A549 (cell line): Measurements from ENCODE around the gene SLC39A10. TPM values are rescaled to one million over a fixed set of nuclear protein-coding genes. Genes with fewer than 3 reads are reported as not detected.

ENCODE experiments used
- ATAC-seq, 2 experiments: fragments of 200-7000 bp in 1 of 2; fragments of >200 bp in 1 of 2; cut with Nextera tagmentation in 1 of 2; cut with Tn5 transposase in 1 of 2; 3 replicates each; pipeline versions ENCODE4 v1.8.0 to v1.9.1; 2018 to 2020; ENCODE audit warnings: mild to moderate bottlenecking in 1 of 2, moderate library complexity in 1 of 2
- CTCF ChIA-PET: fragments of 300-600 bp; sonication (Branson Sonifier 250); formaldehyde crosslinking; extraction: SDS; loops from one replicate; lab custom pipeline; 2021; ENCODE audit warnings: antibody characterized with exemption, inconsistent platforms; lab: Yijun Ruan, JAX
- POLR2A ChIA-PET: fragments of 350-600 bp; formaldehyde crosslinking; extraction: SDS; loops from one replicate; lab custom pipeline; 2021; ENCODE audit warnings: antibody characterized with exemption, inconsistent platforms; lab: Yijun Ruan, JAX
- DNase-seq, 2 experiments: peaks; one replicate each; pipeline versions ENCODE4 v3.0.0 to v3.0.0-alpha.2; 2011 to 2016; ENCODE audit warnings: low read depth in 1 of 2, low spot score in 1 of 2
- FAIRE-seq: peaks from 2 replicates; lab custom pipeline; 2011; peaks lifted over from hg19 to GRCh38; lab: Jason Lieb, UNC
- H3K27ac ChIP-seq, 2 experiments: fragments of >200 bp; sonication (Bioruptor Twin); formaldehyde crosslinking; 3 replicates each; pipeline ENCODE4 v1.5.1; 2016 to 2017
- H3K4me1 ChIP-seq: fragments of >200 bp; sonication (Bioruptor Twin); formaldehyde crosslinking; 3 replicates; pipeline ENCODE4 v1.6.1; 2016
- H3K4me2 ChIP-seq: fragments of >200 bp; sonication (Bioruptor Twin); formaldehyde crosslinking; 3 replicates; pipeline ENCODE4 v1.6.1; 2016
- H3K4me3 ChIP-seq: fragments of >200 bp; sonication (Bioruptor Twin); formaldehyde crosslinking; 3 replicates; pipeline ENCODE4 v1.5.1; 2016
- H3K9me3 ChIP-seq: fragments of >200 bp; sonication (Bioruptor Twin); formaldehyde crosslinking; 3 replicates; pipeline ENCODE4 v1.6.1; 2016
- ATOH8 ChIP-seq: fragments of 250-450 bp; sonication (Bioruptor Pico); IDR thresholded peaks from 2 replicates; pipeline ENCODE4 v1.5.0; 2020; ENCODE audit warnings: low read depth, mild to moderate bottlenecking, moderate library complexity
- BHLHE40 ChIP-seq: IDR thresholded peaks from 2 replicates; pipeline ENCODE4 v1.6.1; 2012; ENCODE audit warnings: low read depth, low read length, inconsistent platforms
- CBX2 ChIP-seq: fragments of 200-600 bp; sonication (generic); IDR thresholded peaks from 2 replicates; pipeline ENCODE4 v1.6.1; 2016; ENCODE audit warnings: low read depth, mild to moderate bottlenecking, borderline replicate concordance
- CEBPB ChIP-seq, 2 experiments: fragments of >200 bp in 1 of 2; sonication (Bioruptor Twin) in 1 of 2; formaldehyde crosslinking in 1 of 2; IDR thresholded peaks; 2 replicates each; pipeline ENCODE4 v1.6.1; 2012 to 2016
- EP300 ChIP-seq, 2 experiments: fragments of >200 bp; sonication (Bioruptor Twin); formaldehyde crosslinking; IDR thresholded peaks; 2 replicates in 1 of 2; 3 replicates in 1 of 2; pipeline ENCODE4 v1.6.1; 2016 to 2017
- FOSL2 ChIP-seq, 2 experiments: fragments of 450-650 bp in 1 of 2; fragments of >200 bp in 1 of 2; sonication (Bioruptor Twin) in 1 of 2; formaldehyde crosslinking; IDR thresholded peaks; 2 replicates each; pipeline versions ENCODE4 v1.5.0 to v1.6.1; 2016 to 2020; ENCODE audit warnings: mild to moderate bottlenecking in 1 of 2, moderate library complexity in 1 of 2
- FOXS1 ChIP-seq: fragments of 250-450 bp; sonication (Bioruptor Pico); IDR thresholded peaks from 2 replicates; pipeline ENCODE4 v1.5.0; 2020; ENCODE audit warnings: mild to moderate bottlenecking, moderate library complexity
- GATA3 ChIP-seq: IDR thresholded peaks from 2 replicates; pipeline ENCODE4 v1.6.1; 2012; ENCODE audit warnings: borderline replicate concordance
- HES2 ChIP-seq: fragments of >200 bp; sonication (Bioruptor Twin); formaldehyde crosslinking; IDR thresholded peaks from 2 replicates; pipeline ENCODE4 v1.6.1; 2016
- HOXA7 ChIP-seq: fragments of 250-450 bp; sonication (Bioruptor Pico); IDR thresholded peaks from 2 replicates; pipeline ENCODE4 v1.5.0; 2020; ENCODE audit warnings: mild to moderate bottlenecking, moderate library complexity
- HOXB5 ChIP-seq: fragments of 250-450 bp; sonication (Bioruptor Pico); IDR thresholded peaks from 2 replicates; pipeline ENCODE4 v1.5.0; 2020; ENCODE audit warnings: mild to moderate bottlenecking, moderate library complexity
- KDM1A ChIP-seq: fragments of 200-600 bp; sonication (generic); IDR thresholded peaks from 2 replicates; pipeline ENCODE4 v1.6.1; 2016; ENCODE audit warnings: low read depth, mild to moderate bottlenecking
- MYC ChIP-seq: IDR thresholded peaks from 2 replicates; pipeline ENCODE4 v1.6.1; 2012; ENCODE audit warnings: mild to moderate bottlenecking, inconsistent platforms, low read length, improper control_type of control experiment, borderline replicate concordance
- NFE2L2 ChIP-seq: fragments of 150-350 bp; conservative IDR thresholded peaks from 2 replicates; pipeline ENCODE4 v1.6.1; 2014; ENCODE audit warnings: low read length
- NPAS2 ChIP-seq: fragments of 250-450 bp; sonication (Bioruptor Pico); IDR thresholded peaks from 2 replicates; pipeline ENCODE4 v1.8.0; 2022; ENCODE audit warnings: mild to moderate bottlenecking, moderate library complexity, borderline replicate concordance
- PBX3 ChIP-seq: IDR thresholded peaks from 2 replicates; pipeline ENCODE4 v1.6.1; 2012
- POLR2AphosphoS2 ChIP-seq: conservative IDR thresholded peaks from 2 replicates; pipeline ENCODE4 v1.6.1; 2012; ENCODE audit warnings: low read length, improper control_type of control experiment, inconsistent platforms
- RAD21 ChIP-seq, 2 experiments: fragments of >200 bp in 1 of 2; sonication (Bioruptor Twin) in 1 of 2; formaldehyde crosslinking in 1 of 2; IDR thresholded peaks in 1 of 2; conservative IDR thresholded peaks in 1 of 2; 2 replicates in 1 of 2; 3 replicates in 1 of 2; pipeline ENCODE4 v1.6.1; 2012 to 2018; ENCODE audit warnings: inconsistent platforms in 1 of 2
- REST ChIP-seq: fragments of 200-600 bp; sonication (generic); IDR thresholded peaks from 2 replicates; pipeline ENCODE4 v1.6.1; 2016; ENCODE audit warnings: antibody characterized with exemption, mild to moderate bottlenecking, moderate library complexity
- SMC3 ChIP-seq: fragments of >200 bp; sonication (Bioruptor Twin); formaldehyde crosslinking; IDR thresholded peaks from 3 replicates; pipeline ENCODE4 v1.6.1; 2018; ENCODE audit warnings: inconsistent platforms
- TFCP2L1 ChIP-seq: fragments of 250-450 bp; sonication (Bioruptor Pico); IDR thresholded peaks from 2 replicates; pipeline ENCODE4 v1.5.0; 2021; ENCODE audit warnings: mild to moderate bottlenecking
- ZC3H11A ChIP-seq: fragments of 450-650 bp; IDR thresholded peaks from 2 replicates; pipeline ENCODE4 v1.6.1; 2014; ENCODE audit warnings: antibody characterized with exemption, mild to moderate bottlenecking
- ZNF302 ChIP-seq: fragments of 250-450 bp; sonication (Bioruptor Pico); IDR thresholded peaks from 2 replicates; pipeline ENCODE4 v1.9.0; 2021; ENCODE audit warnings: inconsistent platforms, mild to moderate bottlenecking, moderate library complexity
- ZSCAN20 ChIP-seq: fragments of 250-450 bp; sonication (Bioruptor Pico); IDR thresholded peaks from 2 replicates; pipeline ENCODE4 v1.8.0; 2022; ENCODE audit warnings: mild to moderate bottlenecking, moderate library complexity
- WGBS: methylation state at CpG from one replicate; pipeline ENCODE4 v1.1.6; 2017; ENCODE audit errors: missing lambda C conversion rate; 5-methylcytosine and 5-hydroxymethylcytosine counted together
- polyA plus RNA-seq, 4 experiments: library from polyadenylated mRNA; depleted of rRNA in 3 of 4; stranded (reverse); fragments of >200 nt; fragmentation: RNase III in 1 of 4; extraction: RNeasy Plus Mini Kit Qiagen cat#74134 plus additional on column Dnase treatment in 1 of 4; gene quantifications; 2 replicates in 3 of 4; 3 replicates in 1 of 4; pipeline ENCODE4 v1.2.3, GENCODE V29; 2011 to 2017

Gene SLC39A10
- polyA plus RNA-seq, 2 of the 4 experiments (the other 2 are of a cell fraction), result 38.4 to 42.6 TPM

- no peak overlapping the region for H3K4me2 ChIP-seq
- no peak overlapping the region for H3K4me3 ChIP-seq
- no peak overlapping the region for H3K27ac ChIP-seq
- TF ChIP-seq ZSCAN20 (CRISPR knock-in tag) (no peak), SMC3 (no peak), ZNF302 (CRISPR knock-in tag) (no peak), HOXA7 (CRISPR knock-in tag) (no peak), NFE2L2 (no peak), FOSL2 (IDR thresholded peaks at IDR 0.05) (no peak), FOSL2 (CRISPR knock-in tag; IDR thresholded peaks at IDR 0.05) (no peak), RAD21 (conservative IDR thresholded peaks at IDR 0.05 in 1 of 2, IDR thresholded peaks at IDR 0.05 in 1 of 2) (no peak), KDM1A (no peak), ZC3H11A (no peak), NPAS2 (CRISPR knock-in tag) (no peak), CBX2 (no peak), CEBPB (IDR thresholded peaks at IDR 0.05) (no peak), POLR2AphosphoS2 (no peak), MYC (no peak), PBX3 (no peak), GATA3 (no peak), HES2 (no peak), EP300 (IDR thresholded peaks at IDR 0.05) (no peak), TFCP2L1 (CRISPR knock-in tag) (no peak), HOXB5 (CRISPR knock-in tag) (no peak)
- TF ChIP-seq, all 56 proteins: peak for 0
- no peaks in the 10 kb centered on the region for H3K4me1 ChIP-seq
- DNase-seq (no peak), FAIRE-seq (no peak), ATAC-seq (no peak)
- ChIA-PET POLR2A (no interaction called here), CTCF (interaction anchor here (1.0 kb wide), 1 partner anchor 10 kb away, joined by 3 read pairs; no protein-coding TSS in a partner anchor)
- no peaks in the 10 kb centered on the region for H3K9me3 ChIP-seq
- 77% methylated on average over 6 of the region's 6 CpGs for WGBS
These were observed 7.3 kb upstream of the SLC39A10 start for GRCh38 chr2:195649629-195650190.

- CTCF ChIA-PET, result no interaction called here
- ATAC-seq, result no peak
- DNase-seq, result no peak
- POLR2A ChIA-PET, result interaction anchor here (0.7 kb wide), 1 partner anchor 38 kb away, joined by 3 read pairs; no protein-coding TSS in a partner anchor
- Histone ChIP-seq H3K9me3 (no peaks in the 10 kb centered on the region), H3K4me3 (no peak overlapping the region), H3K27ac (no peak overlapping the region), H3K4me2 (no peak overlapping the region), H3K4me1 (peaks cover 3% of the 10 kb centered on the region)
- WGBS, result 79% methylated on average over 4 of the region's 4 CpGs
- no peak for FAIRE-seq
- no peak for TF ChIP-seq HOXB5 (CRISPR knock-in tag)
- no peak for TF ChIP-seq TFCP2L1 (CRISPR knock-in tag)
- no peak for TF ChIP-seq ATOH8 (CRISPR knock-in tag)
- TF ChIP-seq FOXS1 (CRISPR knock-in tag), result no peak
- TF ChIP-seq BHLHE40, result no peak
- TF ChIP-seq REST, result no peak
These were observed 6.0 kb upstream of the SLC39A10 start for GRCh38 chr2:195651046-195651445.
